ENCODE results near the gene PKIB.

- TF ChIP-seq, protein P1, sequence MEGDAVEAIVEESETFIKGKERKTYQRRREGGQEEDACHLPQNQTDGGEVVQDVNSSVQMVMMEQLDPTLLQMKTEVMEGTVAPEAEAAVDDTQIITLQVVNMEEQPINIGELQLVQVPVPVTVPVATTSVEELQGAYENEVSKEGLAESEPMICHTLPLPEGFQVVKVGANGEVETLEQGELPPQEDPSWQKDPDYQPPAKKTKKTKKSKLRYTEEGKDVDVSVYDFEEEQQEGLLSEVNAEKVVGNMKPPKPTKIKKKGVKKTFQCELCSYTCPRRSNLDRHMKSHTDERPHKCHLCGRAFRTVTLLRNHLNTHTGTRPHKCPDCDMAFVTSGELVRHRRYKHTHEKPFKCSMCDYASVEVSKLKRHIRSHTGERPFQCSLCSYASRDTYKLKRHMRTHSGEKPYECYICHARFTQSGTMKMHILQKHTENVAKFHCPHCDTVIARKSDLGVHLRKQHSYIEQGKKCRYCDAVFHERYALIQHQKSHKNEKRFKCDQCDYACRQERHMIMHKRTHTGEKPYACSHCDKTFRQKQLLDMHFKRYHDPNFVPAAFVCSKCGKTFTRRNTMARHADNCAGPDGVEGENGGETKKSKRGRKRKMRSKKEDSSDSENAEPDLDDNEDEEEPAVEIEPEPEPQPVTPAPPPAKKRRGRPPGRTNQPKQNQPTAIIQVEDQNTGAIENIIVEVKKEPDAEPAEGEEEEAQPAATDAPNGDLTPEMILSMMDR (IDR thresholded peaks at IDR 0.05), result no peak
- no peak for TF ChIP-seq POLR2A (IDR thresholded peaks at IDR 0.05)
These were observed 56.2 kb downstream of the PKIB start for GRCh38 chr6:122666418-122666817.
